Measurements from ENCODE around the gene MOG. TPM values are rescaled to one million over a fixed set of nuclear protein-coding genes. Genes with fewer than 3 reads are reported as not detected.

The MOG gene
- total RNA-seq, 2 experiments from 2014 or later = not detected

- H3K27me3 Mint-ChIP-seq = peaks cover 5% of the 10 kb centered on the region
These were observed 37.7 kb downstream of the MOG start for GRCh38 chr6:29694637-29695036.

GRCh38 chr6:29696147-29697125 is 39.5 kb downstream of the MOG start:
- Mint-ChIP-seq H3K27me3 (peaks cover 10% of the 10 kb centered on the region), H3K4me1 (no peaks in the 10 kb centered on the region), H3K27ac (no peak overlapping the region), H3K9me3 (peaks cover 2% of the 10 kb centered on the region), H3K36me3 (ENCODE audit: low read depth) (no peaks in the 10 kb centered on the region), H3K4me3 (no peak overlapping the region)
- POLR2A ChIA-PET = interaction anchor here (1.0 to 1.2 kb wide), 2 partner anchors 26 to 53 kb away, joined by 3 to 4 read pairs; no protein-coding TSS in a partner anchor
- no peak for DNase-seq
- CTCF ChIA-PET = interaction anchor here (0.7 to 4.2 kb wide), 13 partner anchors 9 to 343 kb away, joined by 3 to 26 read pairs (median 5); no protein-coding TSS in a partner anchor

More at GRCh38 chr6:29694637-29695036, 37.7 kb downstream of the MOG start:
- ChIA-PET POLR2A (no interaction called here), CTCF (interaction anchor here (1.8 to 2.9 kb wide), 3 partner anchors 18 to 41 kb away, joined by 4 to 22 read pairs (median 8); no protein-coding TSS in a partner anchor)
- H3K4me1 Mint-ChIP-seq = no peaks in the 10 kb centered on the region
- H3K36me3 Mint-ChIP-seq (ENCODE audit: low read depth) = no peaks in the 10 kb centered on the region
- no peak overlapping the region for H3K4me3 Mint-ChIP-seq
- no peak overlapping the region for H3K27ac Mint-ChIP-seq
- DNase-seq = no peak
- peaks cover 2% of the 10 kb centered on the region for H3K9me3 Mint-ChIP-seq

GRCh38 chr6:29702519-29703103 is 45.7 kb downstream of the MOG start:
- Mint-ChIP-seq H3K4me3 (no peak overlapping the region), H3K9me3 (no peaks in the 10 kb centered on the region), H3K27ac (no peak overlapping the region), H3K4me1 (peaks cover 12% of the 10 kb centered on the region), H3K27me3 (peaks cover 33% of the 10 kb centered on the region), H3K36me3 (ENCODE audit: low read depth) (no peaks in the 10 kb centered on the region)
- ChIA-PET POLR2A (interaction anchor here (0.9 kb wide), 1 partner anchor 20 kb away, joined by 3 read pairs; no protein-coding TSS in a partner anchor), CTCF (interaction anchor here (0.6 to 2.0 kb wide), 9 partner anchors 9 to 1110 kb away, joined by 3 to 9 read pairs (median 4); no protein-coding TSS in a partner anchor)
- DNase-seq = peak; percentile 71

GRCh38 chr6:29705389-29706231 is 48.7 kb downstream of the MOG start:
- H3K9me3 Mint-ChIP-seq = no peaks in the 10 kb centered on the region
- H3K36me3 Mint-ChIP-seq (ENCODE audit: low read depth) = no peaks in the 10 kb centered on the region
- H3K4me3 Mint-ChIP-seq = no peak overlapping the region
- POLR2A ChIA-PET = no interaction called here
- no peak overlapping the region for H3K27ac Mint-ChIP-seq
- CTCF ChIA-PET = interaction anchor here (0.8 to 2.6 kb wide), 10 partner anchors 9 to 129 kb away, joined by 3 to 11 read pairs (median 5); partner anchors contain the start of gene HLA-G
- no peak for DNase-seq
- H3K4me1 Mint-ChIP-seq = peaks cover 41% of the 10 kb centered on the region
- peaks cover 33% of the 10 kb centered on the region for H3K27me3 Mint-ChIP-seq

- ChIA-PET CTCF (interaction anchor here (0.6 to 2.5 kb wide), 13 partner anchors 10 to 422 kb away, joined by 3 to 13 read pairs (median 6); no protein-coding TSS in a partner anchor), POLR2A (interaction anchor here (0.6 to 3.0 kb wide), 10 partner anchors 14 to 122 kb away, joined by 3 to 22 read pairs (median 4); partner anchors contain the start of gene GABBR1)
- H3K27me3 Mint-ChIP-seq = peaks cover 9% of the 10 kb centered on the region
- H3K36me3 Mint-ChIP-seq (ENCODE audit: low read depth) = no peaks in the 10 kb centered on the region
- H3K4me1 Mint-ChIP-seq = peaks cover 47% of the 10 kb centered on the region
- peak; percentile 87 for DNase-seq
- H3K9me3 Mint-ChIP-seq = no peaks in the 10 kb centered on the region
- peak overlapping the region; percentile 65 for H3K4me3 Mint-ChIP-seq
- H3K27ac Mint-ChIP-seq = peak overlapping the region; percentile 80
These were observed 51.7 kb downstream of the MOG start for GRCh38 chr6:29708432-29709179.

- Mint-ChIP-seq H3K27ac (peak overlapping the region; percentile 80), H3K27me3 (peaks cover 4% of the 10 kb centered on the region), H3K4me1 (peaks cover 47% of the 10 kb centered on the region), H3K36me3 (ENCODE audit: low read depth) (no peaks in the 10 kb centered on the region), H3K9me3 (no peaks in the 10 kb centered on the region), H3K4me3 (peak overlapping the region; percentile 65)
- POLR2A ChIA-PET = interaction anchor here (0.9 to 3.0 kb wide), 7 partner anchors 13 to 49 kb away, joined by 3 to 22 read pairs (median 8); no protein-coding TSS in a partner anchor
- CTCF ChIA-PET = interaction anchor here (0.6 to 2.5 kb wide), 11 partner anchors 10 to 422 kb away, joined by 3 to 13 read pairs (median 7); no protein-coding TSS in a partner anchor
- DNase-seq = no peak
These were observed 52.3 kb downstream of the MOG start for GRCh38 chr6:29709188-29709587.

GRCh38 chr6:29710281-29710941 is 53.5 kb downstream of the MOG start:
- H3K27me3 Mint-ChIP-seq = peaks cover 6% of the 10 kb centered on the region
- H3K9me3 Mint-ChIP-seq = no peaks in the 10 kb centered on the region
- no peaks in the 10 kb centered on the region for H3K36me3 Mint-ChIP-seq (ENCODE audit: low read depth)
- peaks cover 47% of the 10 kb centered on the region for H3K4me1 Mint-ChIP-seq
- H3K27ac Mint-ChIP-seq = peak overlapping the region; percentile 16
- CTCF ChIA-PET = interaction anchor here (0.9 to 2.5 kb wide), 2 partner anchors 39 to 61 kb away, joined by 3 to 8 read pairs; no protein-coding TSS in a partner anchor
- no peak for DNase-seq
- H3K4me3 Mint-ChIP-seq = no peak overlapping the region
- POLR2A ChIA-PET = interaction anchor here (1.6 to 3.0 kb wide), 2 partner anchors 16 to 17 kb away, joined by 4 to 22 read pairs; no protein-coding TSS in a partner anchor

- ChIA-PET POLR2A (no interaction called here), CTCF (interaction anchor here (1.3 kb wide), 1 partner anchor 66 kb away, joined by 3 read pairs; no protein-coding TSS in a partner anchor)
- Mint-ChIP-seq H3K9me3 (no peaks in the 10 kb centered on the region), H3K27ac (no peak overlapping the region), H3K4me3 (no peak overlapping the region), H3K27me3 (peaks cover 5% of the 10 kb centered on the region), H3K36me3 (ENCODE audit: low read depth) (peaks cover 23% of the 10 kb centered on the region), H3K4me1 (peaks cover 31% of the 10 kb centered on the region)
- no peak for DNase-seq
These were observed 64.0 kb downstream of the MOG start for GRCh38 chr6:29720863-29721262.

Other genes with a start within 250 kb of the MOG start
- gene OR12D1, start 242.2 kb upstream of the MOG start, total RNA-seq = not detected
- not detected for gene OR10C1, start 217.8 kb upstream of the MOG start, total RNA-seq
- not detected for gene OR11A1, start 200.0 kb upstream of the MOG start, total RNA-seq
- not detected for gene OR2H1, start 199.9 kb upstream of the MOG start, total RNA-seq
- not detected for gene MAS1L, start 169.1 kb upstream of the MOG start, total RNA-seq
- gene UBD, start 97.4 kb upstream of the MOG start, total RNA-seq = under 1 TPM; 0.38 to 0.40 TPM
- not detected for gene OR2H2, start 72.0 kb upstream of the MOG start, total RNA-seq
- gene GABBR1, start 23.9 kb upstream of the MOG start, total RNA-seq = 10 to 100 TPM; 32.8 to 35.0 TPM
- gene ZFP57, start 24.1 kb downstream of the MOG start, total RNA-seq = not detected
- 100 to 1,000 TPM; 318 to 346 TPM for gene HLA-F, start 66.3 kb downstream of the MOG start, total RNA-seq
- gene HLA-G, start 170.7 kb downstream of the MOG start, total RNA-seq = under 1 TPM in 1 of 2 experiments, not detected in 1; 0.15 TPM